B cell (primary cell): ENCODE results near the gene HOXA4. TPM values are rescaled to one million over a fixed set of nuclear protein-coding genes. Genes with fewer than 3 reads are reported as not detected.
A peak's percentile ranks its signal among the peaks of the same experiment; 100 is the strongest.

ENCODE experiments used
- ATAC-seq: fragments of 200-7000 bp; cut with Tn5 transposase; one replicate; pipeline ENCODE4 v1.10.0; 2021; ENCODE audit warnings: low read depth, mild to moderate bottlenecking, moderate number of reproducible peaks, moderate library complexity
- CTCF ChIA-PET: fragments of 350-600 bp; sonication (Branson Sonifier 250); formaldehyde crosslinking; loops from one replicate; lab custom pipeline; 2021; ENCODE audit warnings: antibody characterized with exemption, inconsistent platforms; lab: Charles Lee
- POLR2A ChIA-PET: fragments of 350-600 bp; sonication (Branson Sonifier 250); formaldehyde crosslinking; loops from one replicate; lab custom pipeline; 2021; ENCODE audit warnings: antibody characterized with exemption; lab: Charles Lee
- DNase-seq: peaks from one replicate; pipeline ENCODE4 v3.0.0; 2013
- H2AFZ ChIP-seq: 2 replicates; pipeline ENCODE4 v1.6.1; 2012; ENCODE audit warnings: mild to moderate bottlenecking, low read depth, low read length; ENCODE audit not compliant: insufficient read depth, poor library complexity, severe bottlenecking
- H3K27ac ChIP-seq, 2 donors: 1 replicate in 1 of 2; 2 replicates in 1 of 2; pipeline ENCODE4 v1.5.1; 2012 to 2013; ENCODE audit warnings: low read length in 2 of 2, mild to moderate bottlenecking in 2 of 2, moderate library complexity in 1 of 2
- H3K27me3 ChIP-seq, 4 experiments: fragments of 200-600 bp in 1 of 4; sonication (generic) in 1 of 4; replicated peaks in 1 of 4; 1 replicate in 2 of 4; 2 replicates in 2 of 4; pipeline versions ENCODE4 v1.6.1 to v1.7.0; 2013 to 2016; ENCODE audit warnings: low read length in 3 of 4, mild to moderate bottlenecking in 2 of 4, mixed read lengths in 1 of 4, moderate library complexity in 1 of 4; ENCODE audit not compliant: insufficient read depth in 4 of 4, control insufficient read depth in 3 of 4; ENCODE audit errors: control extremely low read depth in 1 of 4
- H3K36me3 ChIP-seq, 2 experiments: replicated peaks in 1 of 2; 1 replicate in 1 of 2; 2 replicates in 1 of 2; pipeline versions ENCODE4 v1.6.1 to v1.7.1; 2013; ENCODE audit warnings: low read length in 1 of 2; ENCODE audit not compliant: insufficient read depth in 2 of 2, control insufficient read depth in 1 of 2; ENCODE audit errors: control extremely low read depth in 1 of 2, extremely low read depth in 1 of 2
- H3K4me1 ChIP-seq, 2 donors: fragments of 200-600 bp in 1 of 2; sonication (generic) in 1 of 2; 1 replicate in 1 of 2; 2 replicates in 1 of 2; pipeline versions ENCODE4 v1.5.1 to v1.6.1; 2013 to 2017; ENCODE audit warnings: low read length in 2 of 2; ENCODE audit not compliant: control insufficient read depth in 2 of 2, insufficient read depth in 2 of 2
- H3K4me2 ChIP-seq: replicated peaks from 2 replicates; pipeline ENCODE3; 2012; ENCODE audit warnings: mild to moderate bottlenecking, low read depth, low read length; ENCODE audit not compliant: poor library complexity, severe bottlenecking
- H3K4me3 ChIP-seq, 5 experiments: fragments of 200-600 bp in 1 of 5; sonication (generic) in 1 of 5; 1 replicate in 3 of 5; 2 replicates in 2 of 5; pipeline versions ENCODE4 v1.5.1 to v1.7.0; 2011 to 2016; ENCODE audit warnings: low read length in 4 of 5, mild to moderate bottlenecking in 4 of 5, low read depth in 2 of 5, control low read depth in 1 of 5, moderate library complexity in 1 of 5; ENCODE audit not compliant: insufficient read depth in 1 of 5; ENCODE audit errors: control extremely low read depth in 1 of 5, extremely low read depth in 1 of 5
- H3K79me2 ChIP-seq: fragments of 200-600 bp; sonication (generic); one replicate; pipeline ENCODE4 v1.6.0; 2016; ENCODE audit warnings: low read length; ENCODE audit not compliant: control insufficient read depth, insufficient read depth
- H3K9ac ChIP-seq: fragments of 200-600 bp; sonication (generic); 2 replicates; pipeline ENCODE4 v1.6.1; 2017; ENCODE audit warnings: mild to moderate bottlenecking, low read length, moderate library complexity
- H3K9me3 ChIP-seq, 3 donors: one replicate each; pipeline versions ENCODE4 v1.6.1 to v1.7.1; 2013; ENCODE audit warnings: low read length in 2 of 3; ENCODE audit not compliant: control insufficient read depth in 2 of 3, insufficient read depth in 1 of 3; ENCODE audit errors: control extremely low read depth in 1 of 3
- H4K20me1 ChIP-seq: 2 replicates; pipeline ENCODE4 v1.6.0; 2012; ENCODE audit warnings: mild to moderate bottlenecking, low read length; ENCODE audit not compliant: insufficient read depth, control insufficient read depth, poor library complexity, severe bottlenecking
- H3K27ac Mint-ChIP-seq: one replicate; pipeline ENCODE4 v1.8.0; 2021; ENCODE audit warnings: mixed read lengths
- H3K27me3 Mint-ChIP-seq: one replicate; pipeline ENCODE4 v1.8.0; 2021; ENCODE audit warnings: mixed read lengths
- H3K4me1 Mint-ChIP-seq: one replicate; pipeline ENCODE4 v1.8.0; 2021; ENCODE audit warnings: mixed read lengths
- H3K4me3 Mint-ChIP-seq: one replicate; pipeline ENCODE4 v1.8.0; 2021; ENCODE audit warnings: mixed read lengths
- H3K9me3 Mint-ChIP-seq: one replicate; pipeline ENCODE4 v1.8.0; 2022; ENCODE audit warnings: mixed read lengths; ENCODE audit not compliant: insufficient read depth
- CTCF ChIP-seq: fragments of 200-600 bp; IDR thresholded peaks from one replicate; pipeline ENCODE4 v1.8.0; 2022; ENCODE audit warnings: antibody characterized with exemption, mild to moderate bottlenecking
- EZH2 ChIP-seq: IDR thresholded peaks from 2 replicates; pipeline ENCODE4 v1.6.1; 2012; ENCODE audit warnings: borderline replicate concordance, low read depth, mild to moderate bottlenecking, moderate library complexity, low read length; ENCODE audit not compliant: insufficient read depth, poor library complexity, severe bottlenecking
- WGBS: methylation state at CpG from one replicate; pipeline ENCODE4 v1.1.5; 2013; ENCODE audit warnings: missing lambda C conversion rate; ENCODE audit not compliant: insufficient coverage; 5-methylcytosine and 5-hydroxymethylcytosine counted together
- intact Hi-C: fragments of 100-400 bp; cut with micrococcal nuclease; formaldehyde crosslinking; loops from one replicate; pipeline ENCODE4 v1.10.0; 2022
- polyA plus RNA-seq: library from polyadenylated mRNA; depleted of rRNA; stranded (reverse); fragments of >200 nt; gene quantifications from 2 replicates; pipeline ENCODE4 v1.2.3, GENCODE V29; 2012
- total RNA-seq, 2 donors: library from RNA; stranded (reverse); fragments of 120-200 nt in 1 of 2; gene quantifications; 1 replicate in 1 of 2; 2 replicates in 1 of 2; pipeline versions ENCODE4 v1.2.3 to v1.2.4, GENCODE V29; 2013 to 2022

HOXA4 gene
- total and polyA plus RNA-seq, 2 donors (not counting 1 experiment from before 2014, with no cell fraction given): 0.30 TPM; not detected in 1

- ATAC-seq (no peak), DNase-seq (no peak)
- 6% methylated on average over 47 of the region's 47 CpGs for WGBS
- POLR2A ChIA-PET: no interaction called here
- Histone ChIP-seq H2AFZ (peak overlapping the region; percentile 2), H3K9ac (no peak overlapping the region), H3K36me3 (no peaks in the 10 kb centered on the region), H3K4me3 (no peak overlapping the region), H3K27ac (no peak overlapping the region), H3K9me3 (peaks cover 0 to 75% (median 18%) of the 10 kb centered on the region in 3 donors), H3K4me2 (peak overlapping the region; percentile 18), H3K79me2 (no peaks in the 10 kb centered on the region), H3K27me3 (peaks cover 0 to 89% (median 75%) of the 10 kb centered on the region in 4 experiments), H3K4me1 (peaks cover 50 to 60% of the 10 kb centered on the region in 2 donors), H4K20me1 (peaks cover 4% of the 10 kb centered on the region)
- Mint-ChIP-seq H3K9me3 (no peaks in the 10 kb centered on the region), H3K27me3 (peaks cover 62% of the 10 kb centered on the region), H3K4me1 (peaks cover 30% of the 10 kb centered on the region), H3K27ac (peak overlapping the region; percentile 82), H3K4me3 (peak overlapping the region; percentile 2)
- no peak for TF ChIP-seq EZH2
- no peak for TF ChIP-seq CTCF
- CTCF ChIA-PET: interaction anchor here (1.0 to 4.0 kb wide), 2 partner anchors 14 to 15 kb away, joined by 3 to 52 read pairs; partner anchors contain the start of genes HOXA3 and HOXA6
- intact Hi-C loops: loop anchor here (5.0 to 10.0 kb wide), 3 partner anchors 890 to 1087 kb away; no protein-coding TSS in a partner anchor
Measured at GRCh38 chr7:27164367-27165088, 34.0 kb upstream of the HOXA4 start.

- Histone ChIP-seq H3K4me3 (no peak overlapping the region), H3K4me2 (peak overlapping the region; percentile 18), H3K36me3 (no peaks in the 10 kb centered on the region), H3K4me1 (peaks cover 50 to 60% of the 10 kb centered on the region in 2 donors), H2AFZ (no peak overlapping the region), H4K20me1 (peaks cover 4% of the 10 kb centered on the region), H3K9me3 (peaks cover 0 to 75% (median 18%) of the 10 kb centered on the region in 3 donors), H3K9ac (no peak overlapping the region), H3K79me2 (no peaks in the 10 kb centered on the region), H3K27me3 (peaks cover 0 to 89% (median 75%) of the 10 kb centered on the region in 4 experiments), H3K27ac (no peak overlapping the region)
- Mint-ChIP-seq H3K9me3 (no peaks in the 10 kb centered on the region), H3K4me1 (peaks cover 30% of the 10 kb centered on the region), H3K27me3 (peaks cover 67% of the 10 kb centered on the region), H3K4me3 (peak overlapping the region; percentile 3), H3K27ac (peak overlapping the region; percentile 82)
- WGBS: 6% methylated on average over 11 of the region's 12 CpGs
- ChIA-PET CTCF (interaction anchor here (3.7 to 4.0 kb wide), 3 partner anchors 14 to 792 kb away, joined by 52 to 122 read pairs (median 67); partner anchors contain the start of genes HOXA3 and HOXA6), POLR2A (no interaction called here)
- intact Hi-C loops: loop anchor here (5.0 to 10.0 kb wide), 3 partner anchors 889 to 1087 kb away; no protein-coding TSS in a partner anchor
- TF ChIP-seq CTCF (no peak), EZH2 (no peak)
- peak; percentile 52 for DNase-seq
- no peak for ATAC-seq
Measured at GRCh38 chr7:27164045-27164366, 33.4 kb upstream of the HOXA4 start.
